ENCODE data around the gene PHF13. TPM values are rescaled to one million over a fixed set of nuclear protein-coding genes. Genes with fewer than 3 reads are reported as not detected.

The PHF13 gene
- total and polyA plus RNA-seq, 2 donors (not counting 3 experiments of a cell fraction or from before 2014, with no cell fraction given): 5.6 to 18.6 TPM

GRCh38 chr1:6600410-6601048, 13.0 kb upstream of the PHF13 start:
- DNase-seq (ENCODE audit: low read depth, low spot score) (no peak), FAIRE-seq (no peak)
- Histone ChIP-seq H3K9me3 (replicated peaks; ENCODE audit: control insufficient read depth, insufficient read depth, low read length) (no peaks in the 10 kb centered on the region), H3K9ac (replicated peaks; ENCODE audit: extremely low read depth, insufficient read depth, low read length) (peak overlapping the region; percentile 73), H3K27me3 (ENCODE audit: control insufficient read depth in 2 of 2, insufficient read depth in 2 of 2, low read length in 2 of 2) (no peaks in the 10 kb centered on the region), H3K79me2 (ENCODE audit: control insufficient read depth, insufficient read depth, low read length) (peaks cover 58% of the 10 kb centered on the region), H3K4me1 (ENCODE audit: control insufficient read depth, extremely low read depth, insufficient read depth, low read length) (peaks cover 23% of the 10 kb centered on the region), H3K27ac (ENCODE audit: insufficient read depth, low read depth, low read length) (peak overlapping the region; percentile 78), H3K4me2 (ENCODE audit: insufficient read depth, low read length) (peak overlapping the region; percentile 87), H4K20me1 (replicated peaks; ENCODE audit: control insufficient read depth, extremely low read depth, insufficient read depth, low read length) (no peaks in the 10 kb centered on the region), H2AFZ (ENCODE audit: low read depth, low read length) (peak overlapping the region; percentile 24), H3K4me3 (replicated peaks in 1 of 3; ENCODE audit: insufficient read depth in 1 of 3, low read depth in 1 of 3, low read length in 3 of 3) (peak overlapping the region; percentile 39 to 84 (median 74)), H3K36me3 (ENCODE audit: control insufficient read depth in 2 of 2, extremely low read depth in 1 of 2, insufficient read depth in 2 of 2, low read length in 2 of 2) (peaks cover 2 to 20% of the 10 kb centered on the region in 2 experiments), H3K9me1 (replicated peaks; ENCODE audit: control insufficient read depth, extremely low read depth, insufficient read depth, low read length) (no peaks in the 10 kb centered on the region)
- ChIA-PET POLR2A (interaction anchor here (1.1 to 1.4 kb wide), 2 partner anchors 11 to 20 kb away, joined by 4 to 6 read pairs; partner anchors contain the start of gene ZBTB48), CTCF (interaction anchor here (0.8 to 2.9 kb wide), 11 partner anchors 11 to 114 kb away, joined by 3 to 12 read pairs (median 4); partner anchors contain the start of genes NOL9, TAS1R1, THAP3 and ZBTB48)
- dilution Hi-C loops (cut with MboI; ENCODE audit: extremely low pct_ligation_motif_present, low sequenced_read_pairs): no loop called here
- intact Hi-C loops (cut with micrococcal nuclease): loop anchor here (1.0 to 5.0 kb wide), 5 partner anchors 20 to 187 kb away; partner anchors contain the start of genes CAMTA1, DNAJC11 and NOL9
- TF ChIP-seq JUN (IDR thresholded peaks at IDR 0.05; ENCODE audit: borderline replicate concordance, insufficient read depth, insufficient read length, low read depth): no peak
- TSS peak; percentile 23 for BruUV-seq (replicated peaks)

- Histone ChIP-seq H3K4me1 (ENCODE audit: control insufficient read depth, extremely low read depth, insufficient read depth, low read length) (peaks cover 23% of the 10 kb centered on the region), H3K4me3 (replicated peaks in 1 of 3; ENCODE audit: insufficient read depth in 1 of 3, low read depth in 1 of 3, low read length in 3 of 3) (peak overlapping the region; percentile 39 to 84 (median 74)), H3K9me3 (replicated peaks; ENCODE audit: control insufficient read depth, insufficient read depth, low read length) (no peaks in the 10 kb centered on the region), H3K4me2 (ENCODE audit: insufficient read depth, low read length) (peak overlapping the region; percentile 87), H3K36me3 (ENCODE audit: control insufficient read depth in 2 of 2, extremely low read depth in 1 of 2, insufficient read depth in 2 of 2, low read length in 2 of 2) (peaks cover 2 to 19% of the 10 kb centered on the region in 2 experiments), H3K9me1 (replicated peaks; ENCODE audit: control insufficient read depth, extremely low read depth, insufficient read depth, low read length) (no peaks in the 10 kb centered on the region), H3K27ac (ENCODE audit: insufficient read depth, low read depth, low read length) (peak overlapping the region; percentile 78), H3K79me2 (ENCODE audit: control insufficient read depth, insufficient read depth, low read length) (peaks cover 54% of the 10 kb centered on the region), H3K27me3 (ENCODE audit: control insufficient read depth in 2 of 2, insufficient read depth in 2 of 2, low read length in 2 of 2) (no peaks in the 10 kb centered on the region), H2AFZ (ENCODE audit: low read depth, low read length) (peak overlapping the region; percentile 24), H3K9ac (replicated peaks; ENCODE audit: extremely low read depth, insufficient read depth, low read length) (peak overlapping the region; percentile 73), H4K20me1 (replicated peaks; ENCODE audit: control insufficient read depth, extremely low read depth, insufficient read depth, low read length) (no peaks in the 10 kb centered on the region)
- peak; percentile 90 for DNase-seq (ENCODE audit: low read depth, low spot score)
- dilution Hi-C loops (cut with MboI; ENCODE audit: extremely low pct_ligation_motif_present, low sequenced_read_pairs): no loop called here
- ChIA-PET POLR2A (interaction anchor here (1.0 to 1.5 kb wide), 7 partner anchors 12 to 64 kb away, joined by 3 to 6 read pairs (median 4); partner anchors contain the start of genes PHF13 and ZBTB48), CTCF (interaction anchor here (1.0 to 2.9 kb wide), 7 partner anchors 11 to 115 kb away, joined by 3 to 12 read pairs (median 5); partner anchors contain the start of genes NOL9, TAS1R1, THAP3 and ZBTB48)
- peak; percentile 97 for FAIRE-seq
- intact Hi-C loops (cut with micrococcal nuclease): loop anchor here (1.0 to 5.0 kb wide), 5 partner anchors 21 to 186 kb away; partner anchors contain the start of genes CAMTA1, DNAJC11 and NOL9
- TSS peak; percentile 10 for BruUV-seq (replicated peaks)
- TF ChIP-seq GATA2 (IDR thresholded peaks at IDR 0.05; ENCODE audit: insufficient read depth, insufficient read length, low read depth, low read length) (no peak), POLR2A (IDR thresholded peaks at IDR 0.05; ENCODE audit: low read depth, low read length) (peak; percentile 46), POLR2AphosphoS5 (IDR thresholded peaks at IDR 0.05; ENCODE audit: insufficient read depth, low read depth, low read length) (no peak), EZH2 (IDR thresholded peaks at IDR 0.05; ENCODE audit: borderline replicate concordance, low read depth, low read length, severe bottlenecking) (no peak), JUN (IDR thresholded peaks at IDR 0.05; ENCODE audit: borderline replicate concordance, insufficient read depth, insufficient read length, low read depth) (no peak), MYC (IDR thresholded peaks at IDR 0.05; ENCODE audit: low read depth, low read length) (no peak), FOS (IDR thresholded peaks at IDR 0.05; ENCODE audit: borderline replicate concordance, insufficient read depth, low read length) (peak; percentile 83), CTCF (IDR thresholded peaks at IDR 0.05; ENCODE audit: extremely low read depth in 1 of 2, insufficient read depth in 1 of 2, low read depth in 1 of 2, low read length in 2 of 2) (peak in 1 of 2 donors; percentile 8)
- TF ChIP-seq, protein P1, sequence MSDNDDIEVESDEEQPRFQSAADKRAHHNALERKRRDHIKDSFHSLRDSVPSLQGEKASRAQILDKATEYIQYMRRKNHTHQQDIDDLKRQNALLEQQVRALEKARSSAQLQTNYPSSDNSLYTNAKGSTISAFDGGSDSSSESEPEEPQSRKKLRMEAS (IDR thresholded peaks at IDR 0.05; ENCODE audit: insufficient read depth, insufficient read length): peak; percentile 75
These were observed 12.2 kb upstream of the PHF13 start for GRCh38 chr1:6601049-6601922.
